Gastrocnemius medialis (tissue), 4 donors: ENCODE data around the gene SERINC4. TPM values are rescaled to one million over a fixed set of nuclear protein-coding genes. Genes with fewer than 3 reads are reported as not detected.
A peak's percentile ranks its signal among the peaks of the same experiment; 100 is the strongest.

Experiments
- ATAC-seq, 2 donors: fragments of 150-250 bp; one replicate each; pipeline ENCODE4 v1.9.1; 2016
- DNase-seq, 2 donors: peaks; one replicate each; pipeline ENCODE4 v3.0.0-alpha.2; 2019
- H3K27ac ChIP-seq, 4 donors: fragments of 200-600 bp; sonication (generic); 1 replicate in 1 of 4; 2 replicates in 3 of 4; pipeline ENCODE4 v1.5.1; 2016 to 2018; ENCODE audit warnings: mild to moderate bottlenecking in 2 of 4, moderate library complexity in 1 of 4
- H3K27me3 ChIP-seq, 3 donors: fragments of 200-600 bp; sonication (generic) in 2 of 3; 1 replicate in 1 of 3; 2 replicates in 2 of 3; pipeline versions ENCODE4 v1.5.1 to v1.6.0; 2016 to 2019; ENCODE audit warnings: mild to moderate bottlenecking in 1 of 3, moderate library complexity in 1 of 3
- H3K36me3 ChIP-seq, 2 donors: fragments of 200-600 bp; sonication (generic) in 1 of 2; one replicate each; pipeline ENCODE4 v1.5.1; 2017 to 2018
- H3K4me1 ChIP-seq, 2 donors: fragments of 200-600 bp; sonication (generic) in 1 of 2; one replicate each; pipeline ENCODE4 v1.5.1; 2016 to 2017; ENCODE audit warnings: mild to moderate bottlenecking in 2 of 2
- H3K4me3 ChIP-seq, 4 donors: fragments of 200-600 bp; sonication (generic) in 3 of 4; 1 replicate in 1 of 4; 2 replicates in 3 of 4; pipeline ENCODE4 v1.5.1; 2016 to 2019; ENCODE audit warnings: mild to moderate bottlenecking in 2 of 4
- H3K9me3 ChIP-seq, 3 donors: fragments of 200-600 bp; sonication (generic) in 2 of 3; 1 replicate in 1 of 3; 2 replicates in 2 of 3; pipeline ENCODE4 v1.5.1; 2016 to 2019
- CTCF ChIP-seq, 5 experiments: fragments of 450-650 bp in 3 of 5; fragments of 200-600 bp in 2 of 5; sonication (generic) in 2 of 5; IDR thresholded peaks in 4 of 5; conservative IDR thresholded peaks in 1 of 5; 1 replicate in 4 of 5; 2 replicates in 1 of 5; pipeline ENCODE4 v1.5.1; 2016 to 2019; ENCODE audit warnings: antibody characterized with exemption in 5 of 5, mild to moderate bottlenecking in 3 of 5, moderate library complexity in 3 of 5
- POLR2A ChIP-seq, 2 donors: fragments of 450-650 bp; IDR thresholded peaks; one replicate each; pipeline ENCODE4 v1.6.1; 2017; ENCODE audit warnings: antibody characterized with exemption in 2 of 2, mild to moderate bottlenecking in 2 of 2, moderate library complexity in 2 of 2
- in situ Hi-C, 4 donors: fragments of 200-750 bp; cut with MboI; loops; one replicate each; pipeline versions ENCODE4 v1.15.0 to v1.8.0; 2017; ENCODE audit warnings: low sequenced_read_pairs in 4 of 4
- intact Hi-C: fragments of 100-400 bp; cut with DNase I; formaldehyde crosslinking; loops from one replicate; pipeline ENCODE4 v1.15.1; 2023; ENCODE audit warnings: low total_unique reads
- total RNA-seq, 4 donors: library from RNA; depleted of rRNA; stranded (reverse); fragments of >200 nt; gene quantifications; one replicate each; pipeline versions ENCODE4 v1.1.0 to v1.2.3, GENCODE V29; 2016

SERINC4 gene
- total RNA-seq, 4 donors from 2014 or later = 0.18 to 0.82 (median 0.29) TPM; not detected in 1

- DNase-seq = peak in 1 of 2 donors; percentile 39
These were observed 6.4 kb downstream of the SERINC4 start for GRCh38 chr15:43793647-43794046.

GRCh38 chr15:43792761-43793476 lies 7.1 kb downstream of the SERINC4 start:
- peak overlapping the region; percentile 91 to 100 (median 94) for H3K4me3 ChIP-seq
- peak overlapping the region; percentile 96 to 100 (median 99) for H3K27ac ChIP-seq
- peaks cover 45 to 47% of the 10 kb centered on the region in 2 donors for H3K4me1 ChIP-seq
- ATAC-seq (peak; percentile 4 to 28), DNase-seq (peak in 1 of 2 donors; percentile 68)
- in situ Hi-C loops (loop anchor here in 1 of 4 donors (25.0 kb wide), 2 partner anchors 919 to 1844 kb away; partner anchors contain the start of genes B2M, PATL2 and SQOR), intact Hi-C loops (loop anchor here (1.0 to 10.0 kb wide), 3 partner anchors 16 to 934 kb away; partner anchors contain the start of gene EIF3J)
- peak in 3 of 5 experiments; percentile 14 to 24 (median 16) for TF ChIP-seq CTCF (IDR thresholded peaks at IDR 0.05 in 4 of 5, conservative IDR thresholded peaks at IDR 0.05 in 1 of 5)
- peak; percentile 11 to 22 for TF ChIP-seq POLR2A (IDR thresholded peaks at IDR 0.05)
- H3K9me3 ChIP-seq = no peaks in the 10 kb centered on the region
- H3K27me3 ChIP-seq = no peaks in the 10 kb centered on the region
- H3K36me3 ChIP-seq = peaks cover 0 to 34% of the 10 kb centered on the region in 2 donors

More at GRCh38 chr15:43793647-43794046, 6.4 kb downstream of the SERINC4 start:
- Histone ChIP-seq H3K36me3 (peaks cover 0 to 35% of the 10 kb centered on the region in 2 donors), H3K27ac (peak overlapping the region; percentile 96 to 100 (median 99)), H3K27me3 (no peaks in the 10 kb centered on the region), H3K4me1 (peaks cover 48 to 49% of the 10 kb centered on the region in 2 donors), H3K9me3 (no peaks in the 10 kb centered on the region), H3K4me3 (peak overlapping the region; percentile 91 to 100 (median 94))
- in situ Hi-C loops = loop anchor here in 1 of 4 donors (25.0 kb wide), 2 partner anchors 919 to 1844 kb away; partner anchors contain the start of genes B2M, PATL2 and SQOR
- intact Hi-C loops = loop anchor here (5.0 to 10.0 kb wide), 2 partner anchors 741 to 934 kb away; partner anchors contain the start of gene EIF3J
- ATAC-seq = no peak
- TF ChIP-seq POLR2A (IDR thresholded peaks at IDR 0.05) (no peak), CTCF (IDR thresholded peaks at IDR 0.05 in 4 of 5, conservative IDR thresholded peaks at IDR 0.05 in 1 of 5) (no peak)

GRCh38 chr15:43791993-43792760 lies 7.8 kb downstream of the SERINC4 start, which contains the start of gene SERF2:
TSS of gene SERF2 (plus strand) at chr15:43792320. CDS start at chr15:43792377, 57 bp downstream.
- intact Hi-C loops = loop anchor here (1.0 to 10.0 kb wide), 3 partner anchors 15 to 935 kb away; partner anchors contain the start of gene EIF3J

More at GRCh38 chr15:43791993-43792760, 7.8 kb downstream of the SERINC4 start, which contains the start of gene SERF2:
- Histone ChIP-seq H3K27me3 (no peaks in the 10 kb centered on the region), H3K4me1 (peaks cover 40 to 46% of the 10 kb centered on the region in 2 donors), H3K4me3 (peak within 1 kb of the TSS; percentile 91 to 100 (median 94)), H3K36me3 (peaks cover 0 to 32% of the 10 kb centered on the region in 2 donors), H3K9me3 (no peaks in the 10 kb centered on the region), H3K27ac (peak within 1 kb of the TSS; percentile 96 to 100 (median 99))
- in situ Hi-C loops = loop anchor here in 1 of 4 donors (25.0 kb wide), 2 partner anchors 920 to 1845 kb away; partner anchors contain the start of genes B2M, PATL2 and SQOR
- peak; percentile 83 to 91 for ATAC-seq
- DNase-seq = peak; percentile 100
- TF ChIP-seq CTCF (IDR thresholded peaks at IDR 0.05 in 4 of 5, conservative IDR thresholded peaks at IDR 0.05 in 1 of 5) = no peak
- TF ChIP-seq POLR2A (IDR thresholded peaks at IDR 0.05) = peak; percentile 99
